Breast epithelium (tissue), 3 donors: Measurements from ENCODE around the gene CACNA2D3.

Source experiments
- CTCF ChIP-seq, 3 donors: fragments of 450-650 bp; IDR thresholded peaks; one replicate each; pipeline ENCODE4 v1.5.1; 2016 to 2017; ENCODE audit warnings: antibody characterized with exemption in 3 of 3, mild to moderate bottlenecking in 3 of 3, moderate library complexity in 3 of 3
- POLR2A ChIP-seq: fragments of 450-650 bp; IDR thresholded peaks from one replicate; pipeline ENCODE4 v1.6.1; 2016; ENCODE audit warnings: antibody characterized with exemption, mild to moderate bottlenecking, moderate library complexity
- POLR2AphosphoS5 ChIP-seq, 3 donors: sonication (generic); formaldehyde crosslinking; IDR thresholded peaks; one replicate each; pipeline ENCODE4 v1.6.1; 2017; ENCODE audit warnings: antibody characterized with exemption in 3 of 3

GRCh38 chr3:54556630-54557029 is 434.3 kb downstream of the CACNA2D3 start:
- TF ChIP-seq CTCF (IDR thresholded peaks at IDR 0.05) (no peak), POLR2A (no peak), POLR2AphosphoS5 (IDR thresholded peaks at IDR 0.05) (no peak)
